ENCODE measurements around the gene IPO11. TPM values are rescaled to one million over a fixed set of nuclear protein-coding genes. Genes with fewer than 3 reads are reported as not detected.

The IPO11 gene
- total RNA-seq, 1 donor from 2014 or later, result 54.2 TPM

GRCh38 chr5:62585306-62585705, 172.7 kb downstream of the IPO11 start:
- Mint-ChIP-seq H3K9me3 (no peaks in the 10 kb centered on the region), H3K27ac (peak overlapping the region; percentile 44), H3K36me3 (ENCODE audit: low read depth) (peaks cover 20% of the 10 kb centered on the region), H3K4me3 (no peak overlapping the region), H3K4me1 (ENCODE audit: low read depth) (peaks cover 22% of the 10 kb centered on the region), H3K27me3 (ENCODE audit: insufficient read depth) (no peaks in the 10 kb centered on the region)
- no peak for DNase-seq (ENCODE audit: low spot score)
- intact Hi-C loops (cut with micrococcal nuclease), result no loop called here

- Mint-ChIP-seq H3K27me3 (ENCODE audit: insufficient read depth) (no peaks in the 10 kb centered on the region), H3K4me3 (no peak overlapping the region), H3K4me1 (ENCODE audit: low read depth) (peaks cover 22% of the 10 kb centered on the region), H3K9me3 (no peaks in the 10 kb centered on the region), H3K27ac (peak overlapping the region; percentile 44), H3K36me3 (ENCODE audit: low read depth) (peaks cover 20% of the 10 kb centered on the region)
- intact Hi-C loops (cut with micrococcal nuclease), result no loop called here
- no peak for DNase-seq (ENCODE audit: low spot score)
Measured at GRCh38 chr5:62585751-62586150, 173.2 kb downstream of the IPO11 start.

- Mint-ChIP-seq H3K27ac (no peak overlapping the region), H3K4me1 (ENCODE audit: low read depth) (peaks cover 15% of the 10 kb centered on the region), H3K27me3 (ENCODE audit: insufficient read depth) (no peaks in the 10 kb centered on the region), H3K36me3 (ENCODE audit: low read depth) (peaks cover 29% of the 10 kb centered on the region), H3K4me3 (no peak overlapping the region), H3K9me3 (no peaks in the 10 kb centered on the region)
- DNase-seq (ENCODE audit: low spot score), result no peak
- intact Hi-C loops (cut with micrococcal nuclease), result no loop called here
Measured at GRCh38 chr5:62587737-62588136, 175.2 kb downstream of the IPO11 start.

- H3K9me3 Mint-ChIP-seq, result no peaks in the 10 kb centered on the region
- H3K36me3 Mint-ChIP-seq (ENCODE audit: low read depth), result peaks cover 32% of the 10 kb centered on the region
- H3K27me3 Mint-ChIP-seq (ENCODE audit: insufficient read depth), result no peaks in the 10 kb centered on the region
- no peak overlapping the region for H3K4me3 Mint-ChIP-seq
- intact Hi-C loops (cut with micrococcal nuclease), result no loop called here
- no peak for DNase-seq (ENCODE audit: low spot score)
- no peak overlapping the region for H3K27ac Mint-ChIP-seq
- H3K4me1 Mint-ChIP-seq (ENCODE audit: low read depth), result peaks cover 15% of the 10 kb centered on the region
Measured at GRCh38 chr5:62588668-62589067, 176.1 kb downstream of the IPO11 start.

- no peaks in the 10 kb centered on the region for H3K9me3 Mint-ChIP-seq
- H3K36me3 Mint-ChIP-seq (ENCODE audit: low read depth), result peaks cover 32% of the 10 kb centered on the region
- intact Hi-C loops (cut with micrococcal nuclease), result no loop called here
- no peaks in the 10 kb centered on the region for H3K27me3 Mint-ChIP-seq (ENCODE audit: insufficient read depth)
- no peak overlapping the region for H3K4me3 Mint-ChIP-seq
- DNase-seq (ENCODE audit: low spot score), result no peak
- H3K4me1 Mint-ChIP-seq (ENCODE audit: low read depth), result peaks cover 17% of the 10 kb centered on the region
- no peak overlapping the region for H3K27ac Mint-ChIP-seq
Measured at GRCh38 chr5:62589504-62589903, 176.9 kb downstream of the IPO11 start.

GRCh38 chr5:62590387-62590786, 177.8 kb downstream of the IPO11 start:
- Mint-ChIP-seq H3K27ac (no peak overlapping the region), H3K27me3 (ENCODE audit: insufficient read depth) (no peaks in the 10 kb centered on the region), H3K36me3 (ENCODE audit: low read depth) (peaks cover 32% of the 10 kb centered on the region), H3K9me3 (no peaks in the 10 kb centered on the region), H3K4me3 (no peak overlapping the region), H3K4me1 (ENCODE audit: low read depth) (peaks cover 13% of the 10 kb centered on the region)
- DNase-seq (ENCODE audit: low spot score), result no peak
- intact Hi-C loops (cut with micrococcal nuclease), result no loop called here

- no peak for DNase-seq (ENCODE audit: low spot score)
- Mint-ChIP-seq H3K9me3 (no peaks in the 10 kb centered on the region), H3K27ac (no peak overlapping the region), H3K4me3 (no peak overlapping the region), H3K27me3 (ENCODE audit: insufficient read depth) (no peaks in the 10 kb centered on the region), H3K36me3 (ENCODE audit: low read depth) (peaks cover 23% of the 10 kb centered on the region), H3K4me1 (ENCODE audit: low read depth) (peaks cover 6% of the 10 kb centered on the region)
- intact Hi-C loops (cut with micrococcal nuclease), result no loop called here
Measured at GRCh38 chr5:62592558-62592957, 180.0 kb downstream of the IPO11 start.

GRCh38 chr5:62593331-62593730, 180.8 kb downstream of the IPO11 start:
- peaks cover 6% of the 10 kb centered on the region for H3K4me1 Mint-ChIP-seq (ENCODE audit: low read depth)
- no peaks in the 10 kb centered on the region for H3K27me3 Mint-ChIP-seq (ENCODE audit: insufficient read depth)
- H3K27ac Mint-ChIP-seq, result no peak overlapping the region
- DNase-seq (ENCODE audit: low spot score), result no peak
- peaks cover 23% of the 10 kb centered on the region for H3K36me3 Mint-ChIP-seq (ENCODE audit: low read depth)
- H3K4me3 Mint-ChIP-seq, result no peak overlapping the region
- intact Hi-C loops (cut with micrococcal nuclease), result no loop called here
- no peaks in the 10 kb centered on the region for H3K9me3 Mint-ChIP-seq

- Mint-ChIP-seq H3K27ac (no peak overlapping the region), H3K27me3 (ENCODE audit: insufficient read depth) (no peaks in the 10 kb centered on the region), H3K4me3 (no peak overlapping the region), H3K4me1 (ENCODE audit: low read depth) (peaks cover 6% of the 10 kb centered on the region), H3K9me3 (no peaks in the 10 kb centered on the region), H3K36me3 (ENCODE audit: low read depth) (peaks cover 14% of the 10 kb centered on the region)
- DNase-seq (ENCODE audit: low spot score), result no peak
- intact Hi-C loops (cut with micrococcal nuclease), result no loop called here
Measured at GRCh38 chr5:62594364-62594984, 181.9 kb downstream of the IPO11 start.

GRCh38 chr5:62596096-62596495, 183.5 kb downstream of the IPO11 start:
- no peaks in the 10 kb centered on the region for H3K27me3 Mint-ChIP-seq (ENCODE audit: insufficient read depth)
- peaks cover 6% of the 10 kb centered on the region for H3K4me1 Mint-ChIP-seq (ENCODE audit: low read depth)
- H3K4me3 Mint-ChIP-seq, result no peak overlapping the region
- DNase-seq (ENCODE audit: low spot score), result no peak
- H3K9me3 Mint-ChIP-seq, result no peaks in the 10 kb centered on the region
- intact Hi-C loops (cut with micrococcal nuclease), result no loop called here
- no peak overlapping the region for H3K27ac Mint-ChIP-seq
- peaks cover 12% of the 10 kb centered on the region for H3K36me3 Mint-ChIP-seq (ENCODE audit: low read depth)

- no peak for DNase-seq (ENCODE audit: low spot score)
- H3K27ac Mint-ChIP-seq, result no peak overlapping the region
- intact Hi-C loops (cut with micrococcal nuclease), result no loop called here
- H3K36me3 Mint-ChIP-seq (ENCODE audit: low read depth), result peaks cover 11% of the 10 kb centered on the region
- no peaks in the 10 kb centered on the region for H3K27me3 Mint-ChIP-seq (ENCODE audit: insufficient read depth)
- peaks cover 6% of the 10 kb centered on the region for H3K4me1 Mint-ChIP-seq (ENCODE audit: low read depth)
- no peak overlapping the region for H3K4me3 Mint-ChIP-seq
- H3K9me3 Mint-ChIP-seq, result no peaks in the 10 kb centered on the region
Measured at GRCh38 chr5:62596691-62597090, 184.1 kb downstream of the IPO11 start.

- no peaks in the 10 kb centered on the region for H3K27me3 Mint-ChIP-seq (ENCODE audit: insufficient read depth)
- H3K27ac Mint-ChIP-seq, result no peak overlapping the region
- intact Hi-C loops (cut with micrococcal nuclease), result no loop called here
- no peak overlapping the region for H3K4me3 Mint-ChIP-seq
- no peak for DNase-seq (ENCODE audit: low spot score)
- peaks cover 6% of the 10 kb centered on the region for H3K36me3 Mint-ChIP-seq (ENCODE audit: low read depth)
- H3K9me3 Mint-ChIP-seq, result no peaks in the 10 kb centered on the region
- H3K4me1 Mint-ChIP-seq (ENCODE audit: low read depth), result peaks cover 6% of the 10 kb centered on the region
Measured at GRCh38 chr5:62597314-62597713, 184.8 kb downstream of the IPO11 start.

GRCh38 chr5:62600560-62601252, 188.1 kb downstream of the IPO11 start:
- no peak for DNase-seq (ENCODE audit: low spot score)
- intact Hi-C loops (cut with micrococcal nuclease), result no loop called here
- Mint-ChIP-seq H3K4me1 (ENCODE audit: low read depth) (no peaks in the 10 kb centered on the region), H3K4me3 (no peak overlapping the region), H3K27ac (no peak overlapping the region), H3K27me3 (ENCODE audit: insufficient read depth) (no peaks in the 10 kb centered on the region), H3K9me3 (no peaks in the 10 kb centered on the region), H3K36me3 (ENCODE audit: low read depth) (no peaks in the 10 kb centered on the region)

All from activated T-helper 1 cell treated with anti-CD3 and anti-CD28 coated beads, Interleukin-12 subunit alpha, Interleukin-12 subunit beta, Interleukin-2, Interleukin-4 antibody, amounts not matched to agents 30 ng/mL and 10 ng/mL and 1 ng/mL, durations not matched to agents 14 hours and 24 hours and 36 hours (primary cell).